ENCODE results near the gene UGT1A9. TPM values are rescaled to one million over a fixed set of nuclear protein-coding genes. Genes with fewer than 3 reads are reported as not detected.

Gene UGT1A9
- total and polyA plus RNA-seq, 9 donors = 0.36 TPM; not detected in 8

GRCh38 chr2:233766416-233766815, 94.7 kb downstream of the UGT1A9 start:
- no peak overlapping the region for H3K4me3 ChIP-seq
- no peaks in the 10 kb centered on the region for H3K36me3 ChIP-seq
- H3K27ac ChIP-seq = no peak overlapping the region
- no peaks in the 10 kb centered on the region for H3K9me3 ChIP-seq
- intact Hi-C loops (cut with DNase I) = no loop called here
- DNase-seq = no peak
- no peaks in the 10 kb centered on the region for H3K4me1 ChIP-seq (ENCODE audit: insufficient read depth)
- H3K27me3 ChIP-seq = no peaks in the 10 kb centered on the region
- WGBS, 3 donors = 62 to 87% (median 72%) methylated on average over 4 of the region's 4 CpGs
- TF ChIP-seq POLR2A (IDR thresholded peaks at IDR 0.05) (no peak), CTCF (IDR thresholded peaks at IDR 0.05) (no peak), EP300 (IDR thresholded peaks at IDR 0.05) (no peak)

- no peak for DNase-seq
- Histone ChIP-seq H3K4me1 (ENCODE audit: insufficient read depth) (no peaks in the 10 kb centered on the region), H3K36me3 (no peaks in the 10 kb centered on the region), H3K9me3 (no peaks in the 10 kb centered on the region), H3K4me3 (no peak overlapping the region), H3K27ac (no peak overlapping the region), H3K27me3 (no peaks in the 10 kb centered on the region)
- no peak for TF ChIP-seq CTCF (IDR thresholded peaks at IDR 0.05)
- TF ChIP-seq EP300 (IDR thresholded peaks at IDR 0.05) = no peak
- no peak for TF ChIP-seq POLR2A (IDR thresholded peaks at IDR 0.05)
- intact Hi-C loops (cut with DNase I) = no loop called here
- 72 to 77% (median 74%) methylated on average over 4 of the region's 4 CpGs for WGBS, 3 donors
Observed at GRCh38 chr2:233768076-233768475, 96.4 kb downstream of the UGT1A9 start.

- no peak overlapping the region for H3K27ac ChIP-seq
- no peak for DNase-seq
- H3K9me3 ChIP-seq = no peaks in the 10 kb centered on the region
- no peaks in the 10 kb centered on the region for H3K4me1 ChIP-seq (ENCODE audit: insufficient read depth)
- intact Hi-C loops (cut with DNase I) = no loop called here
- no peaks in the 10 kb centered on the region for H3K27me3 ChIP-seq
- H3K36me3 ChIP-seq = no peaks in the 10 kb centered on the region
- TF ChIP-seq POLR2A (IDR thresholded peaks at IDR 0.05) (no peak), EP300 (IDR thresholded peaks at IDR 0.05) (no peak), CTCF (IDR thresholded peaks at IDR 0.05) (no peak)
- WGBS, 3 donors = 89 to 91% (median 90%) methylated on average over 9 of the region's 9 CpGs
- no peak overlapping the region for H3K4me3 ChIP-seq
Observed at GRCh38 chr2:233769260-233769659, 97.6 kb downstream of the UGT1A9 start.

GRCh38 chr2:233772153-233772552, 100.5 kb downstream of the UGT1A9 start:
- Histone ChIP-seq H3K27me3 (no peaks in the 10 kb centered on the region), H3K36me3 (no peaks in the 10 kb centered on the region), H3K4me3 (no peak overlapping the region), H3K9me3 (no peaks in the 10 kb centered on the region), H3K4me1 (ENCODE audit: insufficient read depth) (no peaks in the 10 kb centered on the region), H3K27ac (no peak overlapping the region)
- intact Hi-C loops (cut with DNase I) = no loop called here
- WGBS, 3 donors = 88 to 91% (median 89%) methylated on average over 16 of the region's 16 CpGs
- DNase-seq = no peak
- no peak for TF ChIP-seq EP300 (IDR thresholded peaks at IDR 0.05)
- no peak for TF ChIP-seq CTCF (IDR thresholded peaks at IDR 0.05)
- TF ChIP-seq POLR2A (IDR thresholded peaks at IDR 0.05) = no peak

- H3K27ac ChIP-seq = no peak overlapping the region
- DNase-seq = no peak
- no peaks in the 10 kb centered on the region for H3K4me1 ChIP-seq (ENCODE audit: insufficient read depth)
- TF ChIP-seq CTCF (IDR thresholded peaks at IDR 0.05) (no peak), POLR2A (IDR thresholded peaks at IDR 0.05) (no peak), EP300 (IDR thresholded peaks at IDR 0.05) (no peak)
- intact Hi-C loops (cut with DNase I) = no loop called here
- H3K27me3 ChIP-seq = no peaks in the 10 kb centered on the region
- no peaks in the 10 kb centered on the region for H3K9me3 ChIP-seq
- 62 to 68% (median 67%) methylated on average over 5 of the region's 5 CpGs for WGBS, 3 donors
- no peak overlapping the region for H3K4me3 ChIP-seq
- no peaks in the 10 kb centered on the region for H3K36me3 ChIP-seq
Observed at GRCh38 chr2:233772583-233772982, 100.9 kb downstream of the UGT1A9 start.
